Upper lobe of left lung (tissue), 4 donors: ENCODE data around the gene SHKBP1.

Source experiments
- CTCF ChIP-seq, 6 experiments: fragments of 450-650 bp in 4 of 6; fragments of 200-600 bp in 2 of 6; sonication (generic) in 2 of 6; IDR thresholded peaks; one replicate each; pipeline ENCODE4 v1.5.1; 2016 to 2019; ENCODE audit warnings: antibody characterized with exemption in 6 of 6
- POLR2A ChIP-seq, 4 donors: fragments of 450-650 bp; IDR thresholded peaks; one replicate each; pipeline ENCODE4 v1.5.1; 2016 to 2017; ENCODE audit warnings: antibody characterized with exemption in 4 of 4, mild to moderate bottlenecking in 2 of 4
- POLR2AphosphoS5 ChIP-seq, 2 donors: sonication (generic); formaldehyde crosslinking; IDR thresholded peaks; one replicate each; pipeline ENCODE4 v1.5.1; 2017; ENCODE audit warnings: antibody characterized with exemption in 2 of 2

- TF ChIP-seq CTCF (IDR thresholded peaks at IDR 0.05): no peak
- TF ChIP-seq POLR2AphosphoS5 (IDR thresholded peaks at IDR 0.05): no peak
- no peak for TF ChIP-seq POLR2A (IDR thresholded peaks at IDR 0.05)
Measured at GRCh38 chr19:40603071-40603388, 26.4 kb downstream of the SHKBP1 start.
